NCI-H1417 treated with DMSO at 0.1 percent for 48 hours (cell line): ENCODE results near the gene TRIAP1.
"Not testable (repeated sequence)": the region's sequence is repeated elsewhere in the genome, so short reads cannot be mapped to it uniquely, and the experiment has no call there.

Experiments
- DNase-seq: peaks from one replicate; lab custom pipeline; 2025; lab: John Stamatoyannopoulos, UW

The TRIAP1 gene

DNA sequence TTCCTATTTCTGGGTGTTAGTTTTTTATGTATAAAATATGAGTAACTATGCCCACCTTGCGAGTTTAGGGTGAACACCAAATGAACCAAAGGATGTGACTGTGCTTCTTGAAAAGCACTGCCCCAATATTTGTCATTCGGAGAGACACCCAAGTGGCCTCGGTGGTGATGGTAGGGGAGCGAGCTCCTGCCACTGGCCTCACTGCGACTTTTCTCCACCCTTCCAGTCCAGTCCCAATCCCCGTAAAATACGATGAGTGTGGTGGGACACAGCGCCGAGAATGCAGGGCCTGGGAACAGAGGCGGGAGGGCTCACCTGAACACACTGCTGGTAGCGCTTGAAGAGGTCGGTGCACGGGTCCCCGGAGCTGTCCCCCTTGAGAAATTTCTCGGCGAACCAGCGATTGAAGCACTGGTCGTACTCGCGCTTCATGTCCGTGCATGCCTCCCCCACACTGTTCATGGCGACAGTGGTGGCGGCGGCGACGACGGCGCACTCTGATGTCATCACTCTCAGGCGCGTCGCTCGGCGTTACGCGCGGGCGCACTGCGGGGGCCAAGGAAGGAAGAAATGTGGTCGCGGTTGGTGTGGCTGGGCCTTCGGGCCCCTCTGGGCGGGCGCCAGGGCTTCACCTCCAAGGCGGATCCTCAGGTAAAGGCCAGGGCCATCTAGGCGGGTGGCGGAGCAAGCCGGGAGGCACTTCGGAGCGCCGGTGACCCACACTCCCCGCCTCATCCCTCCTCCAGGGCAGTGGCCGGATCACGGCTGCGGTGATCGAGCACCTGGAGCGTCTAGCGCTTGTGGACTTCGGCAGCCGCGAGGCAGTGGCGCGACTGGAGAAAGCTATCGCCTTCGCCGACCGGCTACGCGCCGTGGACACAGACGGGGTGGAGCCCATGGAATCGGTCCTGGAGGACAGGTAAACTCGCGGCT lies at the start of gene TRIAP1, which contains the start of gene GATC:
TRIAP1 (minus strand) TSS at position 474 of the 933 bp plus-strand sequence; CDS start at position 462, 12 bp downstream.
GATC (plus strand) TSS at position 534 of the 933 bp plus-strand sequence; CDS start at position 571, 37 bp downstream.
- peak; percentile 14 for DNase-seq

DNA sequence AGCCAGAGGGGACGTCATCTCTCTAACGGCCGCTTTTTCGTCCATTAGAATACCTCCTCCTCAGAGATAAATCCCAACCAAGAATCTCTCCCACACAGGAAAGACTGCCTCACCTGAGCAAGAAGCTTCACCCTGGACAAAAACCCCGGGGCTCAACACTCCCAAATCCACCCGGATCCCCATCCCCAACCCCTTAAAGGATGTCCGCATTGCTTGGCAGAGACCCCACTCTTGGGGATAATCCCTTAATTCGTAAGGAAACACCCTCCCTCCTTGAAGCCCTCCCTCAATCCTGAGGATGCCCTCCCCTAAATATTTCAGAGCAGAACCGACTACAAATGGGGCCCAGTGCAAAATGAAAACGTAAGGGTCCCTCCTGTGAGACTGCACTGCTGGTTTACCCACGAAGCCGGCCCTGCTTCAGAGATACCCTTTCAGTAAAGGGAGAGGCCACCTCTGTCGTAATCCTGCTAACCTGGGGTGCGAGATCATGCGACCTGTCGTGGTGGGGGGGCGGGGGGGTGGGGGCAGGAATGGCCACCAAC lies 49.1 kb upstream of the TRIAP1 start:
- no peak for DNase-seq

DNA sequence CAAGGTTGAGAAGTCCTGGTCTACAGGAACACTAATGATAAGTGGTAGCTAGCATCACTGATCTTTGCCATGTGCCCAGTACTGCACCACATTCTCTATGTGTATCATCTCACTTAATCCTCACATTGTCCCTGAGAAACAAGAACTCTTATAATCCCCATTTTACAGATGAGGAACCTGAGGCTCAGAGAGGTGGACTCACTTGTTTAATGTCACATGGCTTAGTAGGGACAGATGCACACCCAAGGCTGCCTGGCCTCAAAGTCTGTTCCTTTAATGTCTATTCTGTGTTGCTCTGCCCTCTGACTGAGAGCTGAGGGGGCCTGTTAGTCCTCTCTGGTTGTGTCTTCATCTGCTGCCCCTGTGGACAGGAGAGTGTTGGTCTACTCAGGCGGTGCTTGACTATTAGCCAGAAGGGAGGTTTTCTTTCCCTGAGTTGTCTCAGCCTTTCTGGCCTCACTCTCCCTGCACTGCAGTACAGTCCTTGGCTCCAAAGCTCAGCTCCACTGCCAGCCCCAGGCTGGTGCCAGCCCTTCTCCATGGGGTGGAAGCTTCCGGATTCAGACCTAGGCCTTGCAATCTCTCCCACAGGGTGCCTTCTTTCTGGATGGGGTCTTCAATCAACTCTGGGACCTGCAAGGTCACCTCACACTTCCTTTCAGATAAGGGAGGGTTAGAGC lies 44.8 kb upstream of the TRIAP1 start:
- DNase-seq: no peak

DNA sequence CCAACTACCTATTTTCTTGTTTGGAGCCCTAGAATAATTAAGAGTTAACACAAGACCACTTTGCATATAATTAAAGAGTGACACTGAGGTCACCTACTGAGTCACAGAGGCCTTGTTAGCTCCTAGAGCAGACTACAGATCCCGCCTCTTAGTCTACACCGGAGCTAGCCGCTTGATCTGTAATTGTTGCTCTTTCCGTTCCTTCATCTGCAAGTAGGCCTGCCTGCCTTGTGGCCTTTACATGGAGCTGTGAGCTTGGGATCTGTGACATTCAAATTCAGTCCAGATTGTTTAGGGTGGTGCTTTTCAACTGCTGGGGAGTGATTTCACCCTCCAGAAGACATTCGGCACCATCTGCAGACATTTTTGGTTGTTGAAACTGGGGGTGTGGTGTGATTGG lies 44.1 kb upstream of the TRIAP1 start:
- DNase-seq: no peak

DNA sequence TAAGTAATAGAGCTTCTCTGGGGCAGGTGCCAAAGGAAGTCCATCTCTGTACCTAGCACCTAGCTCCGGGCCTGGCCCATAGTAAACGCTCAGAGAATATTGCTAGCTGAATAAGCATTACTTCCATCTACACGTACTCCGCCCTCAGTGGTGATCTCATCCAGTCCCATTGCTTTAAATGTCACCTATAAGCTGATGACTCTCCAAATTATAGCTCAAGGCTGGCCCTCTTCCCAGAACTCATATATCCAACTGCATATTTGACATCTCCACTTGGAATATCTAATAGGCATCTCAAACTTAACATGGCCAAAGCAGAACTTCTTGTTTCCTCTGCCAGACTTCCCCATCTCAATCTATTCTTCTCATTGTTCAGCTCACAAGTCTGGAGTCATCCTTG lies 42.8 kb upstream of the TRIAP1 start:
- no peak for DNase-seq

DNA sequence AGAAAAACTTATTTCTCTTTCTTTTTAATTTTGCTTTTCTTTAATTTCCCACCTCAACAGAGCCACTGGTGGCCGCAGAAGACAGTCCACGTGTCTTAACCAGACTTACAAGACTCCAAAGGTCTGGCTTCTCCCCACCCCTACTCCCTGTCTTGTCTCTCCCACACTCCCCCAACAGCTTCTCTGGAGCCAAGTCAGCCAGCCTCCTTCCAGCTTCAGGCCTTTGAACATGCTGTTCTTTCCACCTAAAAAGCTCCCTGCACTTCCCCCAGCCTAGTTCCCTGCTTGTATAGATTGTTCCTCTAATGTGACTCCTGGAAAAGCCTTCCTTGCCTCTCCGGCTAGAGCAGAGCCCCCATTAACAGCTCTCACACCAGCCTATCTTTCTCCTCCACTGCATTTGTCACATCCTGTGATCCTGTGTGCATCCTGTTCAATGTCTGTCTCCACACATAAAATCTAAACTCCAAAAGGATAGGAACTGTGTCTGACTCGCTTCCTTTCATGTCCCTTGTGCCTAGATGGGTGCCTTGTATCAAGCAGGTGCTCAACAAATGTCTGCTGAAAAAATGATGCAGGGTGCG lies 42.0 kb upstream of the TRIAP1 start:
- no peak for DNase-seq

DNA sequence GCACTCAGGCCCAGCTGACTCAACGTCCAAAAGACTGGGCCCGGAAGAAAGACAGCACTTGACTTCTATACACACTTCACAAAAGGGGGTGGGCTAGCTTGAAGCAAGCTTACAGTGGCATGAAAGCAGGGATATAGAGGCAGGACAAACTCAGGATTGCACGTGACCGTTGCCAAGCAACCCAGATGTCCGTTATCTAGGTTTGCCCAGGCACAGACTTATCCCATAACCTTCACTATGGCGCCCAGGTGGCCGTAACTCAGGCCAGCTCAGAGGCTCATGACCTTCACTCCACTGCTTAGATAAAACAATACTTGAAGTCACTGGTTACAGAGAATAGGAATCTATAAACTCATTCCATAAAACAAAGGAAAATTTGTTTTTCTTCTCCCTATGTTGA lies 41.4 kb upstream of the TRIAP1 start:
- DNase-seq: not testable (repeated sequence)

DNA sequence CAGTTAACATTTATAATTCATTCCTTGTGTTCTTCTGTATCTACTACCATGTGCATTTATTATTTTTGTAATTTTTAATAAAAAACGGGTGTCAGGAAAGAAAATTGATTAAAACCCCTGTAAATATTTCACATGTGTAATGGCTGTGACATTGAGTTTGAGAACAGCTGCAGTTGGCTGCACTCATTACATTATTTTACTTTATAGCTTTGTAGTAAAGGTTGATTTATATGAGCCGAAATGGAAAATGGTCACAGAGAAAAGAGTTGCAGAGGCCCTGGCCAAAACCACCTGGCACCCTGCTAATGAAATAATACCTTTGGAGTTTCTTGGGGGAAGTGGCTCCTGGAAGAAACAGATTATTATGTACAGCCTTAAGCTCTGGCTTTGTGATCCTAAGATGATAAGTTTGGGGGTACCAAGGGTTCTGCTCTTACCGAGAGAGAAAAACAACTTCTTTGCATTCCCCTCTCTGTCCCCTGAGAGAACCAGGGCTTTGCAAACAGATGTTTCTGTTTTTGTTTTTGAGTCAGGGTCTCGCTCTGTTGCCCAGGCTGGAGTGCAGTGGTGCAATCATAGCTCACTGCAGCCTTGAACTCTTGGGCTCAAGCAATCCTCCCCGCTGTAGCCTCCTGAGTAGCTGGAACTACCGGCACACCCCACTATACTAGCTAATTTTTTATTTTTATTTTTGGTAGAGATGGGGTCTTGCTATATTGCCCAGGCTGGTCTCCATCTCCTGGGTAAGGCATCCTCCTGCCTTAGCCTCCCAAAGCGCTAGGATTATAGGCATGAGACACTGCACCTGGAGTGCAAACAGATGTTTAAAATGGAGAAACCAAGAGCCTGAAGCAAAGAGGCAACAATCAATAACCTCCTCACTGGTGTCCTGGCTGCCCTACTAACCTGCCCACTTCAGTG lies 40.0 kb upstream of the TRIAP1 start:
- no peak for DNase-seq

DNA sequence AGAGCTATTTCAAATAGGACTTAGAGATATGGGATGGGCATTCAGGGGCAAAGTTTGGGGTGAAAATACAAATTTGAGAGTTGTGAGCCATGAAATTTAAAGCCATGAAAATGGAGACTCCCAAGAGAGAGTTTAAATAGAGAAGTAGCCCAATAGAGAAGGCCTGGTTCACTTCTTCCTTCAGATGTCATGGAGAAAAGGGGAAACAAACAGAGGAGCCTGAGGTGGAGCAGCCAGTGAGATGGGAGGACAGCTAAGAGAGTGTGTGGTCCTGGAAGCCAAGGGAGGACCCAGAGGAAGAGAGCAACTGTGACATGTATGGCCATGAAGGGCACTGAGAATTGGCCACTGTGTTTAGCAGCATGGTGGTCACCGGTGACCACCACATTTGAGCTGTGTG lies 37.4 kb upstream of the TRIAP1 start:
- DNase-seq: no peak

DNA sequence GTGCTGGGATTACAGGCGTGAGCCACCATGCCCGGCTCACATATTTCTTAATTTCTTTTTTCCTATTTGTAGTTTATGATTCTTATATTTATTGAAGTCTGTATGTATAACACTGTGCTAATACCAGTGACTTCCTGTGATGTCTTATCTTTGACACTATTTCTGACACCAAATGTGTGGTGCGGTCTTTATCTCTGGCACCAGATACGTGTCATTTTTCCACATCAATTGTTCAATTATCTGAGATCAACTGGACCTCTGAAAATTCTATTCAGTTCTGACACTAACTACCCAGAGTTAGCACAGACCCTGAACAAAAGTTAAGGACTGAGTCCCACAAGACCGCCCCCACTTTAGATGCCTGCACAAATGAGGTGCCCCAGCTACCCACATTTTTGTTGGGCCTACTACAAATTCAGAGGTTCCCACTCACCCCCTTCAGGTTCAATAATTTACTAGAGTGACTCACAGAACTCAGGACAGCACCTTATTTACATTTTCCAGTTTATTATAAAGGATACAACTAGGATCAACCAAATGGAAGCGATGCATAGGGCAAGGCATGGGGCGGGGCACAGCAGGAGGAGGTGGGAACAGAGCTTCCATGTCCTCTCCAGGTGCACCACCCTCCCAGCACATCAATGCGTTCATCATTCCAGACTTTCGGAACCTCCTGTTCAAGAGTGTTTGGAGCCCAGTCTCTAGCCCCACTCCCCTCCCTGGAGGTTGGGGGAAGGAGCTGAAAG lies 35.0 kb upstream of the TRIAP1 start:
- DNase-seq: no peak

DNA sequence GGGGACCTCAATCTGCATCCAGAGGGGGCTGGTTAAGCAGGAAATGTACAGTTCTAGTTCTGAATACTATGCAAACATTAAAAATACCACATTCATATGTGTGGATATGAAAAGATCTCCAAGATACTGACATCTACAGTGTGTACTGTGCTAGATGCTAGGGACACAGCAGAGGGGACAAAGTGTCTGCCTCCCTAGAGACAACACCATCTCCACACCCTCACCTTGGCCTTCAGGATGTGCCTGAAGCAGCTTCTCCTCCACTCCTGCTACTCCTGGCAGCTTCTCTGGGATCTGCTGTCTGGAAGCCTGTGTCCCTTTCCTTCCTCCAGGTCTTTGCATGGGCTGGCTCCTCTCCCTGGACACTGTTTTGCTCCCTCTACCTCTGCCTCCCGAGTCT lies 34.0 kb upstream of the TRIAP1 start:
- DNase-seq: no peak

DNA sequence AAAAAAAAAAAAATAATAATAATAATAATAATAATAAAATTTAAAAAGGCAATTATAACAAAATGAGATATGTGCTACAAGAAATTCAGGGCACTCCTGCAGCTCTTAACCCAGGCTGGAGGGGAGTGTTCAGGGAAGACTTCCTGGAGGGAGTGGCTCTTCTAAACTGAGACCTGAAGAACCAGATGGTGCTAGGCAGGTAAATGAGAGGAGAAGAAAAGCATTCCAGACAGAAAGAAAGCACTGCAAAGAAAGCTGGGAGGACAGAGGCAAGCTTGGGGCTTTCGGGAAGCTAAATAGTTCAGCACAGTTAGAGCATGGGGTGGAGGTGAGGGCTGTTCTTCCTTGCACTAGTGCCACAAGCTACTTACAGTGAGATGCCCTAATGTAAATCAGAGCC lies 33.3 kb upstream of the TRIAP1 start:
- DNase-seq: no peak

DNA sequence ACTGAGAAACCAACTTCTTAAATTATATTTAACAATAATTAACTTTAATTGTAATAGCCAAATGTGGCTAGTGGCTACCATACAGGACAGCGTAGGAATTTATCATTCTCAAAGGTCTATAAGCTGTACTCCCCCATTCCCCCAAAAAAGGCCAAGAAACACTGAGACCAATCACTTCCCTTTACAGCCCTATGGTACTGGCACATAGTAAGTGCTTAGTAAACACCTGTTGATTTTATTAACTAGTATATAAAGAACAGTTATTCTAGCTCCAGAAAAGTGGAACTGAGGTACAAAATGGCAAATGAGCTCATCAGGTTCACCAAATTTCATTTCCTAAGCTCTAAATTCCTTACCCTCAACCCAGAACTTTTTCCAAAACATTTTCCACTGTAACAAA lies 29.5 kb upstream of the TRIAP1 start:
- DNase-seq: no peak

DNA sequence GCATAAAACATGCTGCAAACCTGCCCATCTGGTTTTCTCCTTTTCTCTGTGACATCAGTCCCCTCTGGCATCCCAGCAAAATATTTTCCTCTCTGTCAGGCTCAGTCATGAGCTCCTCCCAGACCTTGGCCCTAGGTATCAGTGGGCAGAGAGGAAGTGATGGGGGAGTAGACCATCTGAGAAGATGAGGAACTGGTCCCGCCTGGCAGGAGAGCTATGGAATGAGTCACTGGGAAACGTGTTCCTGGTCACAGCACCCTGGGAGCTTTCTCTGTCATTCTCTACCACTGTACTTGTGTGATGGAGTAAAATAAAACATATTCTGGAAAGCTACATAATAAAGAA lies 28.4 kb upstream of the TRIAP1 start:
- no peak for DNase-seq

DNA sequence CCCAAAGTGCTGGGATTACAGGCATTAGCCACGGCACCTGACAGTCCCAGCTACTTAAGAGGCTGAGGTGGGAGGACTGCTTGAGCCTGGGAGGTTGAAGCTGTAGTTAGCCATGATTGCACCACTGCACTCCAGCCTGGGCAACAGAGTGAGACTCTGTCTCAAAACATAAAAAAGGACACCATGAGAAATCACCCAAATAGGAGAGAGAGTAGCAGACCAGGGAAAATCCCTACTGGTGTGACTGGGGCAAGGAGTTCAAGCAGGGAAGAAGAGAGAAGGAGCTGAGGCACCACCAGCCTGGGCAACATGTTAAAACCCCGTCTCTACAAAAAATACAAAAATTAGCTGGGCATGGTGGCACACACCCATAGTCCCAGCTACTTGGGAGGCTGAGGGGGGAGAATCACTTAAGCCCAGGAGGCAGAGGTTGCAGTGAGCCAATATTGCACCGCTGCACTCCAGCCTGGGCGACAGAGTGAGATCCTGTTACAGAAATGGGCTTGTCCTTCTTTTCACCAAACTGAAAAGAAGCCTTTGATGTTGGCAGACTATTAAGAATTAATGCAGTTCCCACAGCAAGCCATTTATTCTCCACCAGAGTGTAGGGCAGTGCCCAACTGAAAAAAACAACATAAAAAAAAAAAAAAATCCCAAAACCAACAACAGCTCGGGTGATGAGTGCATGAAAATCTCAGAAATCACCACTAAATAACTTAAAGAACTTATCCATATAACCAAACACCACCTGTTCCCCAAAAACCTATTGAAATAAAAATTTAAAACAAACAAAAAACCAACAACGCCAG lies 27.8 kb upstream of the TRIAP1 start:
- DNase-seq: no peak

DNA sequence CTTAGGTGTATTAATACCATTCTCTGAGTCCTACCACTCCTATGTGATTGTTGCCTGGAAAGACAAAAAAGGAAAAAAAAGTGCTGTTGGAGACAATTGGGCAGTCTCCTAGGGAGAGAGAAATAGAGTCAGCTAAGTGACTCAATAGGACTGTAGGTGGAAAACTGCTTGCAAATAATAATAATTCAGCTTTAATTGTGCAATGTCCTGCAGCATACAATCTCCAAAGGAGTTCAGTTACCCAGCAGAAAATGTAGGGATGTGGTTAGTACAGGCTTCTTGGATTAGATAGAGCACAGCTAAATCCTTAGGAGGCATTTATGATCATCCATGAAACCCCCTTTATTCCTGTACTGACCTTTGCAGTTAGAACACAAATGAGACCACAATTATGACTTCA lies 26.3 kb upstream of the TRIAP1 start:
- no peak for DNase-seq

DNA sequence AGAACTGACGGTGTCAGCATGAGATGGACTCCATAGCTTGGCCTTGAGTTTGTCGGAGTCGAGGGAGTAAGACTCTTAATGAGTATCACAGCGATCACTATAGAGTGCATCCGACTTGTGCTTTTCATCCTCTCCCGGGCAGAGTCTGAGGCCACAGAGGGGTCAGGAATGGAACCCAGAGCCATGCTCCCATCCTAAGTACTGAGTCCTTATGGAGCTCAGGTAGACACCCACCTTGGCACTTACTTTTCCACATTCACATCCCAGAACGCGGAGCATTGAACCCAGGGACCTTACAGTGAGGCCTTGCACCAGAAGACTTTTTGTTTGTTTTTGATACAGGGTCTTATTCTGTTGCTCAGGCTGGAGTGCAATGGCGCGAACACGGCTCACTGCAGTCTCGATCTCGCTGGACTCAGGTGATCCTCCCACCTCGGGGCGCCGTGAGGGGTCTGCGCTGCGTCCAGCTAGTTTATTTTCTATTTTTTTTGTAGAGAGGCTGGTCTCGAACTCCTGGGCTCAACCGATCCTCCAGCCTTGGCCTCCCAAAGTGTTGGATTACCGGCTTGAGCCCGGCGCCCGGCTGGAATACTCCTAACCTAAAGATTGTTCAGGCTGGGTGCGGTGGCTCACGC lies 24.1 kb upstream of the TRIAP1 start:
- no peak for DNase-seq

DNA sequence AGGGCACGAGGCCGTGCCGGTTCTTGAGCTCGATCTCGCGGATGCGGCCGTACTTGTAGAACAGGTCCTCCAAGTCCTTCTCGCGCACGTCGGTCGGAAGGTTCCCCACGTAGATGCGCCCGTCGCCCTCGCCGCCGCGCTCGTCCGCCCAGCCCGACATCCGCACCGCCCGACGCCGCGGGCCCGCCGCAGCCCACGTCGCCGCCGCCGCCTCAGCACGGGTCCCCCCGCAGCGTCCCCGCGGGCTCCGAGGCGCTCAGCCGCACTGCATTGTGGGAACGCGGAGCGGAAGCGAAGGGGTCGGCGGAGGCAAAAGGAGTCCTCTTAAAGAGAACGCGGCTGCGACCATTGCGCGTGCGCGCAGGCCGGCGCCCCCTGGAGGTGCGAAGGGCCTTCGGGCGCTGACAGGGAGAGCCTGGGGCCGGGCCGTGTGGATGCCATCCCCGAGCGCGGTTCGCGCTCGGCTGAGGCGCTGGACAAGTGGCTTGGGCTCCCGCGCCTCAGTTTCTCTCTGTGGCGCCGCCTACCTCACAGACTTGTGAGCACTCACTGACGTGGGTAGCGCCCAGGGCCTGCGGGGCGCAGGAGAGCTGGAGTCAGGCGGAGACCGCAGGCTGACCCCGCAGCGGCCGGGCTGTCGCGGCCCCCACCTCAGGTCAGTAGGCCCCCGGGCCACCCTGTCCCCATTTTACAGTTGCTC lies 23.4 kb upstream of the TRIAP1 start, which contains the start of gene SRSF9:
SRSF9 (minus strand) TSS at position 299 of the 700 bp plus-strand sequence; CDS start at position 160, 139 bp downstream.
- DNase-seq: peak; percentile 66
